H1 (cell line): Measurements from ENCODE around the gene HELZ2. TPM values are rescaled to one million over a fixed set of nuclear protein-coding genes. Genes with fewer than 3 reads are reported as not detected.

ENCODE experiments used
- POLR2A ChIP-seq, 2 experiments: IDR thresholded peaks; 1 replicate in 1 of 2; 2 replicates in 1 of 2; pipeline ENCODE4 v1.6.1; 2011; ENCODE audit warnings: low read depth in 2 of 2, low read length in 2 of 2, mild to moderate bottlenecking in 2 of 2; ENCODE audit errors: control extremely low read depth in 1 of 2
- TAF7 ChIP-seq: optimal IDR thresholded peaks from 2 replicates; pipeline ENCODE3; 2011; ENCODE audit warnings: low read depth, mild to moderate bottlenecking, inconsistent platforms, low read length, moderate library complexity, borderline replicate concordance
- USF2 ChIP-seq: IDR thresholded peaks from 2 replicates; pipeline ENCODE4 v1.6.1; 2011; ENCODE audit warnings: low read length, improper control_type of control experiment
- polyA plus RNA-seq, 7 experiments: library from polyadenylated mRNA; depleted of rRNA in 3 of 7; stranded (reverse) in 5 of 7; unstranded in 2 of 7; fragments of >200 nt in 5 of 7; fragments of 200-250 nt in 2 of 7; gene quantifications; 1 replicate in 5 of 7; 2 replicates in 1 of 7; 4 replicates in 1 of 7; pipeline versions ENCODE4 v1.2.1 to v1.2.3, GENCODE V29; 2011 to 2013; ENCODE audit warnings: missing spikeins in 2 of 7, mixed read lengths in 2 of 7
- total RNA-seq: library from RNA; stranded (reverse); fragmentation: NEBNext Ultra II Directional; extraction: Animal tissue kit (Norgen Biotek cat#: 25700); gene quantifications from 2 replicates; pipeline ENCODE4 v1.2.1, GENCODE V29; 2021

Gene HELZ2
- total and polyA plus RNA-seq, 2 of the 8 experiments (the other 6 are each of a cell fraction or from before 2014, with no cell fraction given): 7.9 to 17.5 TPM

DNA sequence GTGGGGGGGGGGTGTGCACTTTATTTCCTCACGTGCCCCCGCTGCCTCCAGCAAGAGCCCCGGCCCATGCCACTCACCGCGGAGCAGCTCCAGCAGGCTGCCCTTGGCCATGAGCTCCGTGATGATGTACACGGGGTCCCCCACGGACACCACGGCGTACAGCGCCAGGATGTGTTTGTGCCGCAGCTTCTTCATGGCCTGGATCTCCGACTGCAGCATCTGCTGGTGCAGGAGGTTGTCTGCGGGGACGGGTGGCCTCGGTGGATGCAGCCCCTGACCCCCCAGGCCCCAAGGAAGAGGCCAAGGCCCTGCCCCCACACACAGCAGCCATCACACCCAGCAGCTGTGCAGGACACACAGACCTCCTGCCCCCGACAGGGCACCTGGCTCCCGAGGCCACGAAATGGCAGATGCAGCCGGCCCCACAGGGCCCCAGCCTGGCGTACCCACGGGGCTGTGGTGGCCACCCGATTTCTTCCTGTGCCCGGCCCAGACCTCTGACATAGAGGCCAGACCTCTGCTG is 41.5 kb downstream of the HELZ2 start (continued):
- TF ChIP-seq TAF7 (no peak), POLR2A (IDR thresholded peaks at IDR 0.05; ENCODE audit: control extremely low read depth in 1 of 2, low read depth in 2 of 2, low read length in 2 of 2) (no peak), USF2 (no peak)
- TF ChIP-seq, all 59 proteins: peak for 0
